ENCODE measurements around the gene SYT17.

DNA sequence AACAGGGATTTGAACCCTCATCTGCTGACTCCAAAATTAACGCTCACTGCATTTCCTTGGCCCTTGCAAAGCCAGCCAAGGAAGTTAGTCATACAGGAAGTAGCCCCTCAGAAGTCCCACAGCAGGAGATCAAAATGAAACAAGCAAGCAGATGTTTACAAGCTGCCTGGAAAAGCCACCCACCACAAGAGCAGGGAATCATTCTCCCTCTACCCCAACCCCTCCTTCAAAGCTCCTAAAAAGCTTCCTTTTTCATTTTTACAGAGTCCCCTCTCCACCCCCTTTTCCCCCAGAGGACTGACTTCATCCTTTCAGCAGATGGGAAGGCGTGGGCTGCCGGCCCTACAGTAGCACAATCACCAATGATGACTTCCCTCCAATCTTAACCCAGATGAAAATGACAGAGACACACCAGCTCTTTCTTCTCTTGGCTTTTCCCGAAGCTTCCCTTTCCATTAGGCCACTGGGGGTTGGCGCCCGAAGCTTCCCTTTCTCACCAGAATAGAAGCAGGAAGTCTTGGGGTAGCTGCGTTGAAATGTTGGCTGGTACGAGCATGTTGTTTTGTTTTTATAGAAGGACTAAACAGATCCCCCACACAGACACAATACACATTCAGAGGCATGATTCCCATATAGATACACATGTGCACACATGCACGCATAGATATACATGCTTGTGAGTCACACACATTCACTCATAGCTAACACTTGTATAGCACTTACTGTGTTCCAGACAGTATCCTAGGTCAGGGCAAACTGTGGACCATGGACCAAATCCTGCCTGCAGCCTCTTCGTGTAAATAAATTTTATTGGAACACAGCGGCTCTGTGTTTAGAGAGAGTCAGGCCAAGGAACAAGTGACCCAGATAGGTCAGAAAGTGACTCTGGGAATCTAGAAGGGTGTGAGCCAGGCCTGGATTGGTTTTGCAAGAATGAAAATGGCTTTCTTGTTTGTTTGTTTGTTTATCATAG lies 36.9 kb upstream of the SYT17 start:
- TF ChIP-seq, protein P1, sequence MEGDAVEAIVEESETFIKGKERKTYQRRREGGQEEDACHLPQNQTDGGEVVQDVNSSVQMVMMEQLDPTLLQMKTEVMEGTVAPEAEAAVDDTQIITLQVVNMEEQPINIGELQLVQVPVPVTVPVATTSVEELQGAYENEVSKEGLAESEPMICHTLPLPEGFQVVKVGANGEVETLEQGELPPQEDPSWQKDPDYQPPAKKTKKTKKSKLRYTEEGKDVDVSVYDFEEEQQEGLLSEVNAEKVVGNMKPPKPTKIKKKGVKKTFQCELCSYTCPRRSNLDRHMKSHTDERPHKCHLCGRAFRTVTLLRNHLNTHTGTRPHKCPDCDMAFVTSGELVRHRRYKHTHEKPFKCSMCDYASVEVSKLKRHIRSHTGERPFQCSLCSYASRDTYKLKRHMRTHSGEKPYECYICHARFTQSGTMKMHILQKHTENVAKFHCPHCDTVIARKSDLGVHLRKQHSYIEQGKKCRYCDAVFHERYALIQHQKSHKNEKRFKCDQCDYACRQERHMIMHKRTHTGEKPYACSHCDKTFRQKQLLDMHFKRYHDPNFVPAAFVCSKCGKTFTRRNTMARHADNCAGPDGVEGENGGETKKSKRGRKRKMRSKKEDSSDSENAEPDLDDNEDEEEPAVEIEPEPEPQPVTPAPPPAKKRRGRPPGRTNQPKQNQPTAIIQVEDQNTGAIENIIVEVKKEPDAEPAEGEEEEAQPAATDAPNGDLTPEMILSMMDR (IDR thresholded peaks at IDR 0.05), result no peak
- TF ChIP-seq POLR2A (IDR thresholded peaks at IDR 0.05), result no peak

Data from Peyer's patch (tissue), 4 donors.